H9 (cell line): ENCODE results near the gene HCST. TPM values are rescaled to one million over a fixed set of nuclear protein-coding genes. Genes with fewer than 3 reads are reported as not detected.

ENCODE experiments used
- DNase-seq: peaks from one replicate; pipeline ENCODE4 v3.0.0-alpha.2; 2017
- H2AFZ ChIP-seq: one replicate; pipeline ENCODE4 v1.6.1; 2013; ENCODE audit warnings: mild to moderate bottlenecking, low read length, control low read depth, moderate library complexity
- H2AK5ac ChIP-seq: 2 replicates; pipeline ENCODE4 v1.6.1; 2013; ENCODE audit warnings: low read length, control low read depth, mixed read lengths; ENCODE audit not compliant: insufficient read length
- H2BK120ac ChIP-seq: one replicate; pipeline ENCODE4 v1.6.1; 2013; ENCODE audit warnings: low read depth, mild to moderate bottlenecking, low read length, control low read depth, inconsistent platforms; ENCODE audit not compliant: poor library complexity, severe bottlenecking
- H2BK12ac ChIP-seq: 2 replicates; pipeline ENCODE4 v1.6.1; 2013; ENCODE audit warnings: low read length, control low read depth, mixed read lengths, low read depth; ENCODE audit not compliant: insufficient read length
- H2BK15ac ChIP-seq: 2 replicates; pipeline ENCODE4 v1.6.1; 2013; ENCODE audit warnings: low read depth, low read length, control low read depth
- H2BK20ac ChIP-seq: one replicate; pipeline ENCODE4 v1.6.1; 2013; ENCODE audit warnings: low read depth, mild to moderate bottlenecking, low read length, control low read depth, inconsistent platforms; ENCODE audit not compliant: poor library complexity, severe bottlenecking
- H2BK5ac ChIP-seq: 2 replicates; pipeline ENCODE4 v1.6.1; 2013; ENCODE audit warnings: low read length, control low read depth, mixed read lengths; ENCODE audit not compliant: insufficient read length
- H3K14ac ChIP-seq: 2 replicates; pipeline ENCODE4 v1.6.1; 2013; ENCODE audit warnings: low read length, control low read depth; ENCODE audit not compliant: insufficient read depth
- H3K18ac ChIP-seq: 2 replicates; pipeline ENCODE4 v1.6.1; 2013; ENCODE audit warnings: low read depth, mild to moderate bottlenecking, mixed read lengths, low read length, control low read depth; ENCODE audit not compliant: insufficient read length
- H3K23ac ChIP-seq: 2 replicates; pipeline ENCODE4 v1.6.1; 2013; ENCODE audit warnings: low read length, control low read depth, mixed read lengths, low read depth; ENCODE audit not compliant: insufficient read length
- H3K23me2 ChIP-seq: 2 replicates; pipeline ENCODE4 v1.6.1; 2013; ENCODE audit warnings: low read depth, mild to moderate bottlenecking, mixed read lengths, low read length, control low read depth; ENCODE audit not compliant: insufficient read length, poor library complexity, severe bottlenecking
- H3K27ac ChIP-seq: 2 replicates; pipeline ENCODE4 v1.5.1; 2013; ENCODE audit warnings: low read length, control low read depth, mixed read lengths, low read depth; ENCODE audit not compliant: insufficient read length
- H3K27me3 ChIP-seq: 2 replicates; pipeline ENCODE4 v1.6.1; 2013; ENCODE audit warnings: low read length, control low read depth, inconsistent platforms; ENCODE audit not compliant: insufficient read depth
- H3K4ac ChIP-seq: 2 replicates; pipeline ENCODE4 v1.6.1; 2013; ENCODE audit warnings: low read depth, mild to moderate bottlenecking, control low read depth, inconsistent platforms, low read length, moderate library complexity
- H3K4me1 ChIP-seq: 2 replicates; pipeline ENCODE4 v1.6.1; 2013; ENCODE audit warnings: low read length, control low read depth, inconsistent platforms; ENCODE audit not compliant: insufficient read depth
- H3K4me2 ChIP-seq: 2 replicates; pipeline ENCODE4 v1.6.1; 2013; ENCODE audit warnings: low read length, control low read depth, mixed read lengths; ENCODE audit not compliant: insufficient read length, insufficient read depth
- H3K56ac ChIP-seq: 2 replicates; pipeline ENCODE4 v1.6.1; 2013; ENCODE audit warnings: low read depth, mild to moderate bottlenecking, mixed read lengths, low read length, control low read depth; ENCODE audit not compliant: insufficient read length
- H3K79me1 ChIP-seq: 2 replicates; pipeline ENCODE4 v1.6.1; 2013; ENCODE audit warnings: low read depth, mild to moderate bottlenecking, moderate library complexity, low read length, control low read depth, inconsistent platforms; ENCODE audit not compliant: insufficient read depth, poor library complexity, severe bottlenecking
- H3K79me2 ChIP-seq: 2 replicates; pipeline ENCODE4 v1.6.1; 2013; ENCODE audit warnings: low read length, control low read depth, inconsistent platforms; ENCODE audit not compliant: insufficient read depth
- H3K9ac ChIP-seq: 2 replicates; pipeline ENCODE4 v1.6.1; 2013; ENCODE audit warnings: low read length, control low read depth, mixed read lengths; ENCODE audit not compliant: insufficient read length; ENCODE audit errors: extremely low read depth
- H3K9me3 ChIP-seq: one replicate; pipeline ENCODE4 v1.6.1; 2013; ENCODE audit warnings: low read depth, low read length, inconsistent platforms; ENCODE audit not compliant: control insufficient read depth
- H3T11ph ChIP-seq: one replicate; pipeline ENCODE4 v1.6.1; 2013; ENCODE audit warnings: mild to moderate bottlenecking, low read length, control low read depth, inconsistent platforms
- H4K20me1 ChIP-seq: one replicate; pipeline ENCODE4 v1.6.1; 2013; ENCODE audit not compliant: control insufficient read depth, insufficient read length, insufficient read depth
- H4K5ac ChIP-seq: 2 replicates; pipeline ENCODE4 v1.6.1; 2013; ENCODE audit warnings: low read depth, mild to moderate bottlenecking, mixed read lengths, low read length, control low read depth; ENCODE audit not compliant: insufficient read length
- H4K8ac ChIP-seq: replicated peaks from 2 replicates; pipeline ENCODE4 v1.6.1; 2013; ENCODE audit warnings: low read length, control low read depth, mixed read lengths, low read depth; ENCODE audit not compliant: insufficient read length
- H4K91ac ChIP-seq: 2 replicates; pipeline ENCODE4 v1.6.1; 2013; ENCODE audit warnings: low read depth, mild to moderate bottlenecking, moderate library complexity, mixed read lengths, low read length, control low read depth; ENCODE audit not compliant: insufficient read length
- H3K27ac Mint-ChIP-seq, 3 experiments: 2 replicates in 2 of 3; 3 replicates in 1 of 3; pipeline ENCODE4 v1.8.0; 2020 to 2021; ENCODE audit warnings: mixed read lengths in 3 of 3, mild to moderate bottlenecking in 1 of 3, moderate library complexity in 1 of 3
- H3K27me3 Mint-ChIP-seq: 2 replicates; pipeline ENCODE4 v1.8.0; 2021; ENCODE audit warnings: low read depth, mild to moderate bottlenecking, moderate library complexity, mixed read lengths
- H3K36me3 Mint-ChIP-seq, 3 experiments: 2 replicates in 2 of 3; 3 replicates in 1 of 3; pipeline ENCODE4 v1.8.0; 2020 to 2021; ENCODE audit warnings: low read depth in 3 of 3, mixed read lengths in 3 of 3; ENCODE audit not compliant: insufficient read depth in 1 of 3
- H3K4me1 Mint-ChIP-seq, 2 experiments: 2 replicates each; pipeline ENCODE4 v1.8.0; 2020; ENCODE audit warnings: mixed read lengths in 2 of 2
- H3K4me3 Mint-ChIP-seq, 2 experiments: 2 replicates in 1 of 2; 3 replicates in 1 of 2; pipeline ENCODE4 v1.8.0; 2020 to 2021; ENCODE audit warnings: mild to moderate bottlenecking in 2 of 2, mixed read lengths in 2 of 2, moderate library complexity in 1 of 2
- H3K9me3 Mint-ChIP-seq, 2 experiments: 2 replicates in 1 of 2; 3 replicates in 1 of 2; pipeline ENCODE4 v1.8.0; 2020; ENCODE audit warnings: mild to moderate bottlenecking in 2 of 2, mixed read lengths in 2 of 2, moderate library complexity in 1 of 2
- CTCF ChIP-seq: fragments of 200-600 bp; sonication (generic); conservative IDR thresholded peaks from 3 replicates; pipeline ENCODE4 v1.8.0; 2021; ENCODE audit warnings: antibody characterized with exemption, mild to moderate bottlenecking
- WGBS: extraction: QIAGEN DNeasy Blood & Tissue Kit; methylation state at CpG from one replicate; pipeline ENCODE4 v1.1.7; 2013; ENCODE audit warnings: missing lambda C conversion rate, low lambda C conversion rate, mixed read lengths; ENCODE audit not compliant: insufficient read length; ENCODE audit errors: extremely low coverage; 5-methylcytosine and 5-hydroxymethylcytosine counted together
- total RNA-seq: library from RNA; stranded (reverse); gene quantifications from 2 replicates; pipeline ENCODE4 v1.2.1, GENCODE V29; 2021

Gene HCST
- total RNA-seq, 1 experiment from 2014 or later, result 0.68 TPM

DNA sequence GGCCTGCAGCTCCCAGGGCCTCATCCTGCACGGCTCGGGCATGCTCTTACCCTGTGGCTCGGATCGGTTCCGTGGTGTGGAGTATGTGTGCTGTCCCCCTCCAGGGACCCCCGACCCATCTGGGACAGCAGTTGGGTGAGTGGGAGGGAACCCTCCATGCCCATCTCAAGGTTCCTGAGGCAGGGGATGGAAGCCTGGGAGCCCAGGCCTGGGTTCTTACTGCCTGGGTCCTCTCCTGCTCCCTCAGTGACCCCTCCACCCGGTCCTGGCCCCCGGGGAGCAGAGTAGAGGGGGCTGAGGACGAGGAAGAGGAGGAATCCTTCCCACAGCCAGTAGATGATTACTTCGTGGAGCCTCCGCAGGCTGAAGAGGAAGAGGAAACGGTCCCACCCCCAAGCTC, 30.7 kb upstream of the HCST start:
- no peaks in the 10 kb centered on the region for H3K79me2 ChIP-seq
- no peak overlapping the region for H3K56ac ChIP-seq
- no peak for DNase-seq
- no peak overlapping the region for H2BK5ac ChIP-seq
- H3K9me3 ChIP-seq, result no peaks in the 10 kb centered on the region
- H3K27me3 ChIP-seq, result peaks cover 5% of the 10 kb centered on the region; the same call in 1 of the 2 replicates
- no peak overlapping the region for H4K5ac ChIP-seq
- H3K23me2 ChIP-seq, result peaks cover 14% of the 10 kb centered on the region
- no peak overlapping the region for H2BK15ac ChIP-seq
- H2AK5ac ChIP-seq, result no peak overlapping the region
- no peak overlapping the region; a peak in 1 of 5 replicates for H3K4me3 Mint-ChIP-seq
- no peak overlapping the region for H4K91ac ChIP-seq
- no peak overlapping the region; a peak in 1 of 7 replicates for H3K27ac Mint-ChIP-seq
- H3K4me2 ChIP-seq, result no peak overlapping the region
- TF ChIP-seq CTCF, result no peak
- H3K27me3 Mint-ChIP-seq, result peaks cover 19% of the 10 kb centered on the region
- H4K8ac ChIP-seq, result no peak overlapping the region
- H3K9ac ChIP-seq, result no peak overlapping the region
- no peaks in the 10 kb centered on the region for H3K79me1 ChIP-seq
- H3K23ac ChIP-seq, result no peak overlapping the region
- H2AFZ ChIP-seq, result no peak overlapping the region
- H3K9me3 Mint-ChIP-seq, result no peaks in the 10 kb centered on the region; a peak in 2 of 5 replicates
- H3K4me1 ChIP-seq, result peaks cover 8% of the 10 kb centered on the region; the same call in 1 of the 2 replicates
- H3K4ac ChIP-seq, result no peak overlapping the region
- H2BK120ac ChIP-seq, result no peak overlapping the region
- peaks cover 14 to 35% of the 10 kb centered on the region in 2 experiments for H3K4me1 Mint-ChIP-seq
- H4K20me1 ChIP-seq, result no peaks in the 10 kb centered on the region
- peaks cover 2 to 11% (median 5%) of the 10 kb centered on the region in 3 experiments for H3K36me3 Mint-ChIP-seq
- no peak overlapping the region for H3T11ph ChIP-seq
- no peak overlapping the region for H3K18ac ChIP-seq
- no peak overlapping the region for H3K14ac ChIP-seq
- WGBS, result no CpG with 5 or more reads among the region's 12 CpGs
- no peak overlapping the region for H3K27ac ChIP-seq
- no peak overlapping the region for H2BK20ac ChIP-seq
- H2BK12ac ChIP-seq, result no peak overlapping the region
